Type B pancreatic cell (in vitro differentiated cells): ENCODE data around the gene CPSF3. TPM values are rescaled to one million over a fixed set of nuclear protein-coding genes. Genes with fewer than 3 reads are reported as not detected.

ENCODE experiments used
- DNase-seq: peaks from one replicate; pipeline ENCODE4 v3.0.0; 2021; ENCODE audit warnings: mixed read lengths; ENCODE audit not compliant: unreplicated experiment; ENCODE audit errors: extremely low spot score
- H3K27ac Mint-ChIP-seq: 2 replicates; pipeline ENCODE4 v1.8.0; 2021; ENCODE audit warnings: mild to moderate bottlenecking, mixed read lengths
- H3K27me3 Mint-ChIP-seq: 2 replicates; pipeline ENCODE4 v1.8.0; 2021; ENCODE audit warnings: mixed read lengths
- H3K36me3 Mint-ChIP-seq: 2 replicates; pipeline ENCODE4 v1.8.0; 2021; ENCODE audit warnings: mixed read lengths
- H3K4me1 Mint-ChIP-seq: one replicate; pipeline ENCODE4 v1.8.0; 2021; ENCODE audit warnings: mixed read lengths; ENCODE audit not compliant: unreplicated experiment
- H3K4me3 Mint-ChIP-seq: 2 replicates; pipeline ENCODE4 v1.8.0; 2021; ENCODE audit warnings: mild to moderate bottlenecking, mixed read lengths
- H3K9me3 Mint-ChIP-seq: 2 replicates; pipeline ENCODE4 v1.8.0; 2021; ENCODE audit warnings: mixed read lengths
- total RNA-seq: library from RNA; stranded (reverse); gene quantifications from 2 replicates; pipeline ENCODE4 v1.2.1, GENCODE V29; 2021; ENCODE audit warnings: low replicate concordance
- TF ChIP-seq, protein P1 (sequence below): fragments of 200-600 bp; sonication (generic); conservative IDR thresholded peaks from 2 replicates; pipeline ENCODE4 v1.5.0; 2021; ENCODE audit warnings: antibody characterized with exemption, mild to moderate bottlenecking

Gene CPSF3
- total RNA-seq, 1 donor from 2014 or later: 60.6 TPM

DNA sequence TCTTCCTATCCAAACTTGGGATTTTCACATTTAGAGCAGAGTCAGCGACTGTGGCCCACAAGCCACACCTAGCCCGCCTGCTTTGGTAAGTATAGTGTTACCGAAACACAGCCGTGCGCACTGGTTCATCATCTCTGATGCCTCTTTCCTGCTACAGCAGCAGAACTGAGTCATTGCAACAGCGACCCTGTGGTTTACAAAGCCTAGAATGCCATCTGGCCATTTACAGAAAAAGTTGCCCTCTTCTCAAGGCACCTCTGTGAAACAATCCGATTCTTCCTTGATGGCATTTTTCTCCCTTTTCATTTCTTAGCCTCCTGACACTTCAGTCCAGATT lies 40.2 kb downstream of the CPSF3 start:
- no peaks in the 10 kb centered on the region for H3K4me1 Mint-ChIP-seq
- no peaks in the 10 kb centered on the region for H3K27me3 Mint-ChIP-seq
- H3K36me3 Mint-ChIP-seq: peaks cover 16% of the 10 kb centered on the region
- no peak overlapping the region for H3K27ac Mint-ChIP-seq
- TF ChIP-seq, protein P1, sequence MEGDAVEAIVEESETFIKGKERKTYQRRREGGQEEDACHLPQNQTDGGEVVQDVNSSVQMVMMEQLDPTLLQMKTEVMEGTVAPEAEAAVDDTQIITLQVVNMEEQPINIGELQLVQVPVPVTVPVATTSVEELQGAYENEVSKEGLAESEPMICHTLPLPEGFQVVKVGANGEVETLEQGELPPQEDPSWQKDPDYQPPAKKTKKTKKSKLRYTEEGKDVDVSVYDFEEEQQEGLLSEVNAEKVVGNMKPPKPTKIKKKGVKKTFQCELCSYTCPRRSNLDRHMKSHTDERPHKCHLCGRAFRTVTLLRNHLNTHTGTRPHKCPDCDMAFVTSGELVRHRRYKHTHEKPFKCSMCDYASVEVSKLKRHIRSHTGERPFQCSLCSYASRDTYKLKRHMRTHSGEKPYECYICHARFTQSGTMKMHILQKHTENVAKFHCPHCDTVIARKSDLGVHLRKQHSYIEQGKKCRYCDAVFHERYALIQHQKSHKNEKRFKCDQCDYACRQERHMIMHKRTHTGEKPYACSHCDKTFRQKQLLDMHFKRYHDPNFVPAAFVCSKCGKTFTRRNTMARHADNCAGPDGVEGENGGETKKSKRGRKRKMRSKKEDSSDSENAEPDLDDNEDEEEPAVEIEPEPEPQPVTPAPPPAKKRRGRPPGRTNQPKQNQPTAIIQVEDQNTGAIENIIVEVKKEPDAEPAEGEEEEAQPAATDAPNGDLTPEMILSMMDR: no peak
- DNase-seq: no peak
- no peak overlapping the region for H3K4me3 Mint-ChIP-seq
- no peaks in the 10 kb centered on the region for H3K9me3 Mint-ChIP-seq

GRCh38 chr2:9465170-9465569 lies 41.7 kb downstream of the CPSF3 start:
- H3K27me3 Mint-ChIP-seq: no peaks in the 10 kb centered on the region
- peaks cover 12% of the 10 kb centered on the region for H3K36me3 Mint-ChIP-seq
- H3K27ac Mint-ChIP-seq: no peak overlapping the region

GRCh38 chr2:9466147-9466683 lies 42.8 kb downstream of the CPSF3 start:
- no peaks in the 10 kb centered on the region for H3K4me1 Mint-ChIP-seq
- DNase-seq: no peak
- H3K27me3 Mint-ChIP-seq: no peaks in the 10 kb centered on the region
- H3K9me3 Mint-ChIP-seq: no peaks in the 10 kb centered on the region
- H3K27ac Mint-ChIP-seq: no peak overlapping the region
- H3K4me3 Mint-ChIP-seq: no peak overlapping the region
- TF ChIP-seq, protein P1: no peak
- peaks cover 15% of the 10 kb centered on the region for H3K36me3 Mint-ChIP-seq

More at GRCh38 chr2:9465170-9465569, 41.7 kb downstream of the CPSF3 start:
- H3K9me3 Mint-ChIP-seq: no peaks in the 10 kb centered on the region
- TF ChIP-seq, protein P1: no peak
- no peak overlapping the region for H3K4me3 Mint-ChIP-seq
- no peaks in the 10 kb centered on the region for H3K4me1 Mint-ChIP-seq
- DNase-seq: no peak

DNA sequence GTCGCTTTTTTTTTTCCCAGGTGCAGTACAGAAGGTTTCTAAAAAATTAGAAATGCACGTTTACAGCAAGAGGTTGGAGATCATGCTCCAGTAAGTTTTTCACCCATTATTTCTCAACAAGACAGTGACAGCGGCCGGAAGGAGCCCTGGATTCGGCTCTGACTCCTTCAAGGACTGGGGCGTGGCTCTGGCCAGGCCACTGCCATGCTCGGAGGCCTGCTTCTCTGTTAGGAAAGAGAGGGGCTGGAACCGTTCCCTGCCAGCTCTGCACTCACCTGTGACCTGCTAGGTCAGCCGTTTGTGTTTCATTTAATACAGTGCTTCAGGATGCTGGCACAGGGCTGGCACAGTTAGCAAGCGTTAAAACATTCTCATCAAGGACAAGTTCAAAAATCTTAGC lies 44.2 kb downstream of the CPSF3 start:
- Mint-ChIP-seq H3K27me3 (no peaks in the 10 kb centered on the region), H3K4me3 (no peak overlapping the region), H3K36me3 (peaks cover 15% of the 10 kb centered on the region), H3K27ac (no peak overlapping the region), H3K4me1 (no peaks in the 10 kb centered on the region), H3K9me3 (no peaks in the 10 kb centered on the region)
- TF ChIP-seq, protein P1: no peak
- DNase-seq: no peak

DNA sequence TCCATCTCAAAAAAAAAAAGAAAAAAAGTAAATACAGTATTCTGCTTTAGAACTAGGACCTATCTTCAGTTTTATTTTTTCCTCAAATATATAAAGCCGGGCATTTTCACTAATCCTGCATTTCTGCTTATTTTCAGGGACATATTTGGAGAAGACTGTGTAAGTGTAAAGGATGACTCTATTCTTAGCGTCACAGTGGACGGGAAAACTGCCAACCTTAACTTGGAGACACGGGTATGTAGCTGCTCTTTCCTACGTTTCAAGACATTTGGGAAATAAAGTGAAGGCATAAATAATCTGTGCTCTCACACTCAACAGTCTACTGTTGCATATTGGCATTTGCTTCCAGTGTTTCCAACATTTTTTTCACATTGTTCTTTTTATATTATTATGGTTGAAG lies 47.8 kb downstream of the CPSF3 start:
- TF ChIP-seq, protein P1: no peak
- peaks cover 24% of the 10 kb centered on the region for H3K36me3 Mint-ChIP-seq
- H3K27ac Mint-ChIP-seq: no peak overlapping the region
- no peaks in the 10 kb centered on the region for H3K27me3 Mint-ChIP-seq
- no peak overlapping the region for H3K4me3 Mint-ChIP-seq
- H3K9me3 Mint-ChIP-seq: no peaks in the 10 kb centered on the region
- peaks cover 7% of the 10 kb centered on the region for H3K4me1 Mint-ChIP-seq
- no peak for DNase-seq

DNA sequence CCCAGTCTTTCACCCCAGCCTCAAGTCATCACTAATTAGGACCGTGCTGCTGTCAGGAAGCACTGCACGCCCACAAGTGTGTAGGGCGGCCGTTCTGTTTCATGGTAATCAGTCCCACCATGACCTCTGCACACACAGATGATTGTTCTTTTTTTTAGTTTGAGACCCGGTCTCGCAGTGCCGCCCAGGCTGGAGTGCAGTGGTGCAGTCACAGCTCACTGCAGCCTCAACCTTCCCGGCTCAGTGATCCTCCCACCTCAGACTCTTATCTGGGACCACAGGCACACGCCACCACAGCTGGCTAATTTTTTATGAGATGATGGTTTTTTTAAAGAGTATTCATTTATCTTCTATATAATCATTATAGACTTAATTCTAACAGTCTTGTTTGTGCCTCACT lies 49.1 kb downstream of the CPSF3 start:
- H3K4me1 Mint-ChIP-seq: peaks cover 12% of the 10 kb centered on the region
- no peak for DNase-seq
- H3K36me3 Mint-ChIP-seq: peaks cover 32% of the 10 kb centered on the region
- H3K27me3 Mint-ChIP-seq: no peaks in the 10 kb centered on the region
- no peaks in the 10 kb centered on the region for H3K9me3 Mint-ChIP-seq
- no peak overlapping the region for H3K27ac Mint-ChIP-seq
- TF ChIP-seq, protein P1: no peak
- H3K4me3 Mint-ChIP-seq: peak overlapping the region; percentile 34
